ENCODE measurements around the gene CACUL1.
"Not testable (repeated sequence)": the region's sequence is repeated elsewhere in the genome, so short reads cannot be mapped to it uniquely, and the experiment has no call there.

CACUL1 gene

DNA sequence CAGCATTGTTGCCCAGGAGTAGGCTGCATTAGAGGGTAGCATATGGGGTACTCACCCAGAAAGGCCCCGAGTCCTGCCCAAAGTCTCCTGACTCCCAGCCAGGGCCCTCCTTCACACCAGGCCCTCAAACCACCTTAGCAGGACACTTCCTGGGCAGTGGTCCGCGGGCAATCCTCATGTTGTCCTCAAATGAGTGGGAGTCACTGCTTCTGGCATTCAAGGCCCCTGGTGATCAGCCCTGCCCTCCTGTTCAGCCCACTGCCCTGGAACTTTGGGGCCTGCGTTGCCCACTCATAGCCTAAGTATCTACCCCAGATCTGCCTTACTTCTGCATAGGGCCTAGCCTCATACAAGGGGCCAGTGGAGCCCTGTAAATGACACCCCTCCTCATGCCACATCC, 88.4 kb downstream of the CACUL1 start:
- TF ChIP-seq, protein P1, sequence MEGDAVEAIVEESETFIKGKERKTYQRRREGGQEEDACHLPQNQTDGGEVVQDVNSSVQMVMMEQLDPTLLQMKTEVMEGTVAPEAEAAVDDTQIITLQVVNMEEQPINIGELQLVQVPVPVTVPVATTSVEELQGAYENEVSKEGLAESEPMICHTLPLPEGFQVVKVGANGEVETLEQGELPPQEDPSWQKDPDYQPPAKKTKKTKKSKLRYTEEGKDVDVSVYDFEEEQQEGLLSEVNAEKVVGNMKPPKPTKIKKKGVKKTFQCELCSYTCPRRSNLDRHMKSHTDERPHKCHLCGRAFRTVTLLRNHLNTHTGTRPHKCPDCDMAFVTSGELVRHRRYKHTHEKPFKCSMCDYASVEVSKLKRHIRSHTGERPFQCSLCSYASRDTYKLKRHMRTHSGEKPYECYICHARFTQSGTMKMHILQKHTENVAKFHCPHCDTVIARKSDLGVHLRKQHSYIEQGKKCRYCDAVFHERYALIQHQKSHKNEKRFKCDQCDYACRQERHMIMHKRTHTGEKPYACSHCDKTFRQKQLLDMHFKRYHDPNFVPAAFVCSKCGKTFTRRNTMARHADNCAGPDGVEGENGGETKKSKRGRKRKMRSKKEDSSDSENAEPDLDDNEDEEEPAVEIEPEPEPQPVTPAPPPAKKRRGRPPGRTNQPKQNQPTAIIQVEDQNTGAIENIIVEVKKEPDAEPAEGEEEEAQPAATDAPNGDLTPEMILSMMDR (IDR thresholded peaks at IDR 0.05; ENCODE audit: insufficient read depth, low read depth, low read length, missing control alignments) = no peak
- H3K4me3 ChIP-seq (ENCODE audit: low read length) = no peak overlapping the region
- DNase-seq (ENCODE audit: low read depth) = no peak

DNA sequence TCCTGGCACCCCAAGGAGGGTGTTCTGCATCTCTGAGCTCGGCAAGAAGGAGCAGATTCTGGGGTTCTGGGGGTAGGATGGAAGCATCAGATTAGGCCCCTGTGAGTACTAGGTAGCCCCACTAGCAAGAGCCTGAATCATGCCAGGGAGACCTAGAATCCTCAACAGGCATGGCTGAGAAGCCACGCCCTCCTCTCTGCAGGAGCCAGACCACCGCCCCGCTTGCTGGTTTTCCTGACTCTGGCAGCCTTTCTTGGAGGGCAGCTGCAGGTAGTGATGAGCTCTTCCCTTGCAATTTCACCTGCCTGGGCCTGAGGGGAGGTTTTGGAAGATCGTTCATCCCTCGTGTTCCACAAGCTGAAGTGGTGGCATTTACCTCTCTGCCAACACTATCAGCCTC, 90.4 kb downstream of the CACUL1 start:
- no peak for DNase-seq (ENCODE audit: low read depth)
- TF ChIP-seq, protein P1 (IDR thresholded peaks at IDR 0.05; ENCODE audit: insufficient read depth, low read depth, low read length, missing control alignments) = no peak
- no peak overlapping the region for H3K4me3 ChIP-seq (ENCODE audit: low read length)

DNA sequence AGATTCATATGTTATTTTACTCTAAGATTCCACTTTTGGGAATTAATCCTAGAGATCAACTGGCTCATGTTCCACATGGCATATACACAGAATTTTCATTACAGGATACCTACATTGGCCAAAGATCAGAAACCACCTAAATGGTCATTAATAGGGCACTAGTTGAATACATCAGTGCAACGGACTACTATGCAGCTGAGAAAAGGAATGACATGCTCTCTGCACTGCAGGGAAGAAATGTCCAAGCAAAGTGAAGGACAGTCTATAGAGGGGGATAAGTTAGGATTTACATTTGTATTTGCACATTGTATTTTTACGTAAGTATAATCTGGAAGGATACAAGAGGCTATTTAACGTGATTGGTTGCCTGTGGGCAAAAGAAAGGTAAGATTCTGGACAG, 91.6 kb downstream of the CACUL1 start:
- DNase-seq (ENCODE audit: low read depth) = no peak
- TF ChIP-seq, protein P1 (IDR thresholded peaks at IDR 0.05; ENCODE audit: insufficient read depth, low read depth, low read length, missing control alignments) = no peak

DNA sequence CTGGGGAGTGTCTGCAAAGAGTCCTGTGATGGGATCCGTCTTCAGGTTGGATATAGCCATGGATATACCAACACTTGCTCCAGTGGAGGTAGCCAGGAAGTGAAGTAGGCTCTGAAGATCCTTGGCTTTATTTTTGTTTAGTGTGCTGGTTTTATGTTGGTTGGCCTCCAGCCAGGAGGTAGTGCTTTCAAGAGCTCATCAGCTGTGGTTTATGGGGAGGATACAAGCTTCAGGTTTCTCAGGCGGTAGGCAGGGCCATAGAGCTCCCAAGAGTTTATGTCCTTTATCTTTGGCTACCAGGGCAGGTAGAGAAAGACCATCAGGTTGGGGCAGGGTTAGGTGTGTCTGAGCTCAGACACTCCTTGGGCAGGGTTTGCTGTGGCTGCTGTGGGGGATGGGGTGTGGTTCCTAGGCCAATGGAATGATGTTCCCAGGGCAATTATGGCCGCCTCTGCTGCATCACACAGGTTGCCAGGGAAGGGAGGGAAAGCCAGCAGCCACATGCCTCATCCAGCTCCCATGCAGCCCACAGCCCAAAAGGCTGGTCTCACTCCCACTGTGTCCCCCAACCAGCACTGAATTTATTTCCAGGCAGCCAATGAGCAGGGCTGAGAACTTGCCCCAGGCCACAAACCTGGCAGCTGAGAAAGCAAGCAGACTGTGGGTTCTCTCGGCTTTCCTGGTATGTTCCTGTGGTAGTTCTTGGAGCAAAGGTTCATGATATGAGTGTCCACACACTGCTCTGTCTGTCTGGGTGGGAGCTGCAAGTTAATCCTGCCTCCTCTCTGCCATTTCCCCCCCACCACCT, 92.3 kb downstream of the CACUL1 start:
- TF ChIP-seq, protein P1 (IDR thresholded peaks at IDR 0.05; ENCODE audit: insufficient read depth, low read depth, low read length, missing control alignments) = no peak
- H3K4me3 ChIP-seq (ENCODE audit: low read length) = no peak overlapping the region
- DNase-seq (ENCODE audit: low read depth) = no peak

More for the DNA sequence above, 91.6 kb downstream of the CACUL1 start:
- no peak overlapping the region for H3K4me3 ChIP-seq (ENCODE audit: low read length)

DNA sequence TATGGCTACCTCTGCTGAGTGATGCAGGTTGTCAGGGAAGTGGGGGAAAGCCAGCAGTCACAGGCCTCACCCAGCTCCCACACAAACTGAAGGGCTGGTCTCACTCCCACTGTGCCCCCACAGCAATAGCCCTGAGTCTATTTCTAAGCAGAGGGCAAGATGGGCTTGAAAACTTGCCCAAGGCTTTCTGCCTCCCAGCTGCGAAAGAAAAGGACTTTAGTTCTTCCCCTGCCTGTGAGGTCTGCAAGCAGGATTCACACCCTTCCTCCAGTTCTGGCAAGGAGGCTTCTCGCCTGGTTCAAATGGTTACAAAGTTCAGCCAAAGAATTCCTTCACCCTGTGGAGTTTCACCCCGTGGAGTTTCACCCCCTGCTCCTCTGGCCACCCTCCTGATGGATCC, 96.0 kb downstream of the CACUL1 start:
- no peak overlapping the region for H3K4me3 ChIP-seq (ENCODE audit: low read length)
- DNase-seq (ENCODE audit: low read depth) = no peak
- TF ChIP-seq, protein P1 (IDR thresholded peaks at IDR 0.05; ENCODE audit: insufficient read depth, low read depth, low read length, missing control alignments) = no peak

DNA sequence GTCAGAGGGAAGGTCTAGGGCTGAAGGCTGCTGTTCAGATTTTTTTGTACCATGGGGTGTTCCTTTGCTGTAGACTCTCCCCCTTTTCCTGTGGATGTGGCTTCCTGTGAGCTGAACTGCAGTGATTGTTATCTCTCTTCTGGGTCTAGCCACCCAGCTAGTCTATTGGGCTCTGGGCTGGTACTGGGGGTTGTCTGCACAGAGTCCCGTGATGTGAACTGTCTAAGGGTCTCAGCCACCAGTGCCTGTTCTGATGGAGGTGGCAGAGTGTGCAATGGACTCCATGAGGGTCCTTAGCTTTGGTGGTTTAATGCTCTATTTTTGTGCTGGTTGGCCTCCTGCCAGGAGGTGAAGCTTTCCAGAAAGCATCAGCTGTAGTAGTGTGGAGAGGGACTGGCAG, 96.6 kb downstream of the CACUL1 start:
- H3K4me3 ChIP-seq (ENCODE audit: low read length); DNase-seq (ENCODE audit: low read depth): not testable (repeated sequence)

DNA sequence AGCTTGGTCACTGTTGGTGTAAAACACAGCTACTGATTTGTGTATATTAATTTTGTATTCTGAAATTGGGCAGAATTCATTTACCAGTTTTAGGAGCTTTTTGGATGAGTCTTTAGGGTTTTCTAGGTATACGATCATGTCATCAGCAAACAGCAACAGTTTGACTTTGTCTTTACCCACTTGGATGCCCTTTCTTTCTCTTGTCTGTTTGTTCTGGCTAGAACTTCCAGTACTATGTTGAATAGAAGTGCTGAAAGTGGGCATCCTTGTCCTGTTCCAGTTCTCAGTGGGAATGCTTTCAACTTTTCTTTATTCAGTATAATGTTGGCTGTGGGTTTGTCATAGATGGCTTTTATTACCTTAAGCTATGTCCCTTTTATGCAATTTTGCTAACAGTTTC, 109.5 kb downstream of the CACUL1 start:
- not testable (repeated sequence) for DNase-seq (ENCODE audit: low read depth); H3K4me3 ChIP-seq (ENCODE audit: low read length)

DNA sequence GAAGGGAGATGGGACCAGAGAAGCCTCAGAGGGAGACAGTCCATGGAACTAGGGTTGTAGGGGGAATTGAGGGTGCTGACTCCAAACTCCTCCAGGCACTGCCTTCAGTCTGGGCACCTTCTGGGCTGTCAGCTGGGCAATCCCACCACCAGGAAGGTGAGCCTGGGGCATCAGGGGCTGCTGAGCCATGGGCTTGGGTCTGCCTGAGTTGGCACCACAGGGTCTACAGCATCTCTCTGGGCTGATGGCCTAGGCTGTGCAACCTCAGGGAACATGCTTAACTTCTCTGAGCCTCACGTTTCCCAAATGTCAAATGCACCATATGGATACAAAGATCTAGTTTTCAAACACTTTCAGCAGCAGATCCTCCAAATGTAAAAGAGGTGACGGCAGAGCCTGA, 112.5 kb downstream of the CACUL1 start:
- DNase-seq (ENCODE audit: low read depth) = no peak
- H3K4me3 ChIP-seq (ENCODE audit: low read length) = no peak overlapping the region
- TF ChIP-seq, protein P1 (IDR thresholded peaks at IDR 0.05; ENCODE audit: insufficient read depth, low read depth, low read length, missing control alignments) = no peak

All from epithelial cell of esophagus (primary cell).